Inferior parietal cortex (tissue), 1 donor: ENCODE measurements around the gene SLC41A1.

Experiments used
- DNase-seq: peaks from one replicate; pipeline ENCODE4 v3.0.0-alpha.2; 2016; ENCODE audit errors: extremely low spot score

SLC41A1 gene

GRCh38 chr1:205822397-205822796 is 9.4 kb upstream of the SLC41A1 start:
- DNase-seq: no peak

DNA sequence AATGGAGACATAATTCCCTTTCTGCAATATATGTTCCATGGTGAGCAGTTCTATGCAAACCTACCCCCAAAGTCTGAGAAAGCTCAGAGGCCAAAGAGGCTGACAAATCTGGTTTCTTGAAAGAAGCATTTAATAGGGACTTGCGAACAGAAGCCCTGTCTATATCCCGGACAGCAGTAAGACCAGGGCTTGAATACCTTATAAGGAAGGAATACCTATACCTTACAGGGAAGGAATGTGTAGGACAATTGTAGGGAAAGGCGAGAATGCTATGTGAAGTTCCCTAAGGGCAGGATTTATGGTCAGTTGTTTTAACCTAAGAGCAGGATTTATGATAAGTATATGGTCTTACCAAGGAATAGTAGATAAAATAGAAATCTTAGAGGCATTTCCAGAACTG is 5.0 kb upstream of the SLC41A1 start:
- no peak for DNase-seq

DNA sequence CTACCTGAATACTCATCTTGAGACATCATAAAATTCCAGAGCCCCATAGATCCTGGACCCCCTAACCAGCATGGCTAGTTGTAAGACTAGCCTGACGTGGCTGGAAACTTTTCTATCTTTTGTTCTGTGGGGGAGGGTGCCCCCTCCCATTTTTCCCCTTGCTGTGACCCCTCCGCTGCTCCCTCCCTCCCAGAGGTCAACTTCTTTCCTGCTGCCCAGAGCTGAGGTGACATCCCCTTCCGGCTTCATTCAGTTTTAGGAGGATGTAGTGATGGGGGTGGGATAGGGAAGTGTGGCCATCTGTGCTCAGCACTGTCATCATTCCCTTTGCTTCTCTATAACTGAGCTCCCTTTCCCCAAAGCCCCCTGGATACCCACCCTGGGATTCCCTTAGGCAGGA is 4.4 kb upstream of the SLC41A1 start:
- DNase-seq: no peak

DNA sequence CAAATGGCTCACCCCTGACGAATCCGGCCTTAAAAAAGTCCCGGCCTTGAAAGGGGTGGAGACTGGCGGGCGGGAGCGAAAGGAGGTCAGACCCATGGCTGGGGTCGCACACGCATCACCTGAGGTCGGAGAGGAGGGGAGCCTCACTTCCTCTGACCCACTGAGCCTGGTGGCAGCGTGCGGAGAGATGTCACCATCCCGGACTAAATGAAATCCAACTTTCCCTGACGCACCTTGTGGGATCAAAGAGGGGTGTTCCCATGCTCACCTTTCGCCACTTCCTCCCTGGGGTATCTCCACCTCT is 709 bp upstream of the SLC41A1 start:
- no peak for DNase-seq

DNA sequence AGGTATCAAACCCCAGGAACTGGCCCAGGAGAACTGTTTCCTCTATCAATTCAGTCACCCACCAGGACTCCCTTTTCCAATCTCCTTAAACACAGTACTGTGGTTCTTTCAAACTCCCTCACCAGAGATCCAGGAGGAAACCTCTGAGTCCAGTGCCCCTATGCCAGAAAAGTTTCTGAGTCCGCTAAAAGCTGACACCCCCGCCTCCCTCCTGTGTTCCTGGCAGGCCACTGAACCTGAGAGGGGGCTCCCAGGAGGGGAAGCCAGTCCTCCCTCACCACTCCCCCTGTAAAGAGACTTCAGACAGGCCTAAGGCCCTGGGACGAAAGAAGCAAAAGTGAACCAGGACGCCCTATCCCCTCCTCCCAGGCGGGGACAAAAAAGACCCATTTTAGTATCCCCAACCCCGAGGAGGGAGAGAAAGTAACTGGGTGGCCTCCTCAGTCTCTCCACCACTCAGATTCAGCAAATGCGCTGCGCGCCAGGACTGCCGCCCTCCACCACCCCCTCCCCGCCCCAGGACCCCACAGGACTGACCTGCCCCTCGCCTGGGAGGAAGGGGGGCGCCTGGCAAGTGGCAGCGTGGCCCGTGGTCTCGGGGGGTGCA is 624 bp downstream of the SLC41A1 start:
- DNase-seq: no peak

DNA sequence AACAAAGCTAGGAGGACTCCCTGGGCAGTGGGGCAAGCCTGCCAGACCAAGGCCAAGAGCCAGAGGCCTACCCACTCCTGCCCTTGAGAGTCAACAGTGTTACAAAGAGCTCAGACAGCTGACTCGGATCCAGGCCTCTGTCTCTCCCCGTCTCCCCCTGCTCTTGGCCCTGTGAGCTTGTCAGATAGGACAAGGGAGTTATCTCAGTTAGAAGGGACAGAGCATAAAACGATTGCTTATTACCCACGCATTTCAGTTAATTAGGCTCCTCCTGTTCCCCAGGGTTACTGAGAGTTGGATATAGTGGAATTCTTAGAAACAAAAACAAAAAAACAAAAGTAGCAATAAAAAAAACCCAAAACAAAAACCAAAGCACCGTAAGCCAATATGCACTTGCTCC is 1.3 kb downstream of the SLC41A1 start:
- DNase-seq: peak; percentile 62

DNA sequence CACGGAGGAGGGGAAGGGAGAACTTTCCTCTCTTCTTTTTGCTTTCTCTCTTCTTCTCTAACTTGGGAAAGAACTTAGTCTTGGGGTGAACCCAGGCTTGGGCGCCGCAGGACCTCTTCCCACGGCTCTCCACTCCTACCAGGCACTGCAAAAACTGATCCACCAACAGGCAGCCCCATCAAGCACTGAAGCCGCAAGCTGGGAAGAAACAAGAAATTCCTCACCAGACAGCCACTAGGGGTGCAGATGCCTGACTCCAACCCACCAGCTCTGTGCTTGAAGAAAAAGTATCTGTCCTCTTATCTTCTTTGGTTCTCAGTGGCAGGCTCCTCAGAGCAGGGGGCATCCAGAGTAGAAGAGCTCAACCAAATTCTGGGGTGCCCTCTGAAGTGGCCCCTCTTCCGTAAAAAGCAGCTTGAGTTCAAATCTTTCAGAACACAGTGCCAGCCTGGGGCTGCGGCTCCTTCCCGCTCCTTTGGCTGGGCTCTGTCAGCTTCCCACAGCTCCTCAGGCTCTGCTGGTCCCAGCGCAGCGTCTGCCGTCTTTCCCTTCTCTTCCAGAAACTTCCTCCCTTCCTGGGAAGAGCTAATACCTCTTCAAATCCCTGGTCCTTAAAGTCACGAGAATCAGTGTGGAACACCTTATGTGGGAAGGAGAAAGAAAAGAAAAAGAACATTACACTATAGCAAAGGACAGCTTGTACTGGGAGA is 2.4 kb downstream of the SLC41A1 start:
- DNase-seq: no peak

GRCh38 chr1:205809942-205810345 is 3.1 kb downstream of the SLC41A1 start:
- no peak for DNase-seq

DNA sequence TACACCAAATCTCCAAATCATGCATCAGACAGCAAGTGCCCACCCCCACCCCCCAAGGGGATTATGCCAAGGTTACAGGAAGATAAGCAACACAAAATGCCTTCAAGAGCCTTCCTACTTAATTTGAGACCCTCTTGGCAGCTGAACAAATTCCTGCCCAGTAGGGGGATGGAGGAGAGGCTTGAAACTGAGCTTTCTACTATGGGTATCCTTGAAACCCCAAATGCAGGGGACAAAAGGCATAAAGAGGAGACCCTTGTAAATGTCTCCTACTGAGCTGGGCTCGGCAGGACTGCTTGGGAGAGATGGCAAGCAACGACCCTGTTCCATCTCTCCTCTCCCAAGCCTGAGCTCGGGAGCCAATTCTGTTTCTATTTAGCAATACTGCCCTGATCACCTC is 3.5 kb downstream of the SLC41A1 start:
- DNase-seq: no peak

- no peak for DNase-seq
Observed at GRCh38 chr1:205805082-205805711, 7.8 kb downstream of the SLC41A1 start.

GRCh38 chr1:205804605-205805004 is 8.4 kb downstream of the SLC41A1 start:
- DNase-seq: no peak

DNA sequence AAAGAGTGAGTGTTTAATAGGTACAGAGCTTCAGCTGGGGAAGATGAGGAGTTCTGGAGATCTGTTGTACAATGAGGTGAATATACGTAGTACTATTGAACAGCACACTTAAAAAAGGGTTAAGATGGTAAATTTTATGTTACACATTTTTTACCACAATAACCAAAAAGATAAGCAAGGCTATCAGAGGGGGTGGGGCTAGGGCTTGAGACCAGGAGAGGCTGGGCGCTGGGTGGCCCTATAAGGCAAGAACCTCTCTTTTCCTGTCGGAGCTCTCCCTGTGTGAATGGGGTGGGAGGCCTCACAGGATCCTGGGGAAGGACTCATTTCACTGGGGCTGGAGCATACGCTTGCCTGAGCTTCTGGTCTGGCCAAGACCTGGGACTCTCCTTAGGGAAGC is 9.0 kb downstream of the SLC41A1 start:
- DNase-seq: no peak

DNA sequence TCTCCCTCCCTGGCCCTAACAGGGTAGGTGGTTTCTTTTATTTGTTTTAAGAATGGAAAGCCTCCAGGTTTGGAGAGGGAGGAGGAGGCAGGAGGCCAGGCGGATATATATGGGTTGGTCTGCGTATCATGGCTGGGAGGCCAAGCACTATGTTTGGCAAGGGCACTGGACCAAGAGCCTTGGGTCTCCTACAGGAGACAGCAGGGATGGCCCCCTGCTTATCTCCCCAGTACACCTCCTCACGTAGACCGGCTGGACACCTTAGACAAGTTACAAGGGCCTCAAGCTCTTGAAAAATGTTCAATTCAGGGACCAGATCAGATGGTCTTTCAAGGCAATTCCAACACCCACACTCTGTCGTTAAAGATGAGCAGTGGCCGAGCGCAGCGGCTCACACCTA is 10.9 kb downstream of the SLC41A1 start:
- DNase-seq: no peak

DNA sequence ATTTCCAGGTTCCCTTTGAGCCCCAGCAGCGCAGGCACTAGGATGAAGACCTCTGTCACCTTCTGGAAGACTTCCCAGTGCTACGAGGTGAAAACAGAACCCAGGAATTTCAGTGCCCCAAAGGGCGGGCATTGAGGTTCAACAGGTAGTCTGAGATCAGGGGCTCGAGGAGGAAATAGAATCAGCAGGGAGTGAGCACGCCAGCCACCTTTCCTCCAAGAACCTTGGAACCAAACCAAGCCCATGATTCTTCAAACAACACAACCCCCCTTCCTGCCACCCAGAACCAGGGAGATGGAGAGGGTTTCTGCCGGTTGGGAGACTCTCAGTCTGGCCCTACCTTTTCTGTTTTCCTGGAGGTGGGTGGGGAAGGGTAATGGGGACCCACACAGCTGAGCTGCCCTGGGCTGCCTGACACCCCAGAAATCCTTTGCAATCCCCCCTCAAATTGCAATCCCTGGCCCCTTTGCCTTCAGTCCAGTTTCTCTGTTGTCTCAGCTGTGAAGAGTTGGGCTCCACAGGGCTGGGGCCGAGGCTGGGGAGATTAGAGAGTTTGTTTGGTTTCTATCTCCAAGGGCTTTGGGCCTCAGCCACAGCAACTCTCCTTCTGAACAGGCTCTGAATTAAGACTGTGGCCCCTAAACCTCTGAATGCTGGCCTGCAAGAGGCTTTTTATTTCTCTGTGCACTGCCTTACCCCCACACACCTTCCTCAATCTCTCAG is 11.9 kb downstream of the SLC41A1 start:
- no peak for DNase-seq

DNA sequence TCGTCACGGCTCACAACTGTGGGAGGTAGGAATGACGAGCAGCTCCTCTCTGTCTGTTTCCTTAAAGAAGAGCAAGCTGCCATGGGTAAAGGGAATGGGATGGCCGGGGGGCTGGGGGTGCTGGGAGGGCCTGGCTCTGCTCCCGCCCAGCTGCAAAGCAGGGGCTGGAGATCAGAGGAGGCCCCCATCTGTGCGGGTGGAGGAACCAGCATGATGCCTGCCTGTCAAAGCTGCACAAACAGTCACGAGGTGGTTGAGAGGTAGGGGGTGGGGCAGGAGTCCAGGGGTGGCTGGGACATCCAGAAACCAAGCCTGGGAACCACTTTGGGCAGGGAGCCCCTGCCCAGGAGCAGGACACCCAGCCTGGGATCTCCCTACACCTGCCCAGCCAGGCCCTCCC is 12.6 kb downstream of the SLC41A1 start:
- no peak for DNase-seq

- no peak for DNase-seq
Observed at GRCh38 chr1:205798577-205798976, 14.4 kb downstream of the SLC41A1 start.

- DNase-seq: no peak
Observed at GRCh38 chr1:205797168-205797567, 15.8 kb downstream of the SLC41A1 start.

- DNase-seq: no peak
Observed at GRCh38 chr1:205794011-205794730, 18.8 kb downstream of the SLC41A1 start.

GRCh38 chr1:205792961-205793673 is 19.9 kb downstream of the SLC41A1 start:
- no peak for DNase-seq

GRCh38 chr1:205792481-205792881 is 20.5 kb downstream of the SLC41A1 start:
- no peak for DNase-seq

DNA sequence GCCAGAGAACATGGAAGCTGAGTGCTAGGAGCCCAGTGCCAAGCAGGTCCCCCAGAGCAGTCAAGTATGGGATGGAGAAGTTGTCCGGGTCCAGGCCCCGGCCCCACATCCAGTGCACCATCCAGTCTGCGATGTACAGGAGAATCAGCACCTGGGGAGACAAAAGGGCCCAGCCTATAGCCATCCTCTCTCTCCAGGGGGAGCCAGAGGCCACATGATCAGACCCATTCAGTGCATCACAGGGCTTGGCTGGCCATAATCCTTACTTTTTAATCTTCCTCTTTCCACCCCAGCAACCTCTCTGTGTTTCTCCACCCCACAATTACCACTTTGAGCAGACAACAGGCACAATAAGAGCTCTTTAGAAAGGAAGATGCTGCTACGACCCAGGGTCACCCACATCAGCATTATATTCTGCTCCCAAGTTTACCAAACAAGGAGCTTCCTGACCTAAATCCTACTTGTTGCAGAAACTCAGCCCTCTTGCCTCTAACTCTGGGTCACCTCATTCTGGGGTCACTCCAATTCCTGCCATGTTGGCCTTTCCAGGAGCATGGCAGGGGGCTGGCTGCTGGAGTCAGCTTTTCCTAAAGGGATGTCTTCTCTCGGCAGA is 21.3 kb downstream of the SLC41A1 start:
- DNase-seq: peak; percentile 85
